ENCODE measurements around the gene NCAM2.

NCAM2 gene

DNA sequence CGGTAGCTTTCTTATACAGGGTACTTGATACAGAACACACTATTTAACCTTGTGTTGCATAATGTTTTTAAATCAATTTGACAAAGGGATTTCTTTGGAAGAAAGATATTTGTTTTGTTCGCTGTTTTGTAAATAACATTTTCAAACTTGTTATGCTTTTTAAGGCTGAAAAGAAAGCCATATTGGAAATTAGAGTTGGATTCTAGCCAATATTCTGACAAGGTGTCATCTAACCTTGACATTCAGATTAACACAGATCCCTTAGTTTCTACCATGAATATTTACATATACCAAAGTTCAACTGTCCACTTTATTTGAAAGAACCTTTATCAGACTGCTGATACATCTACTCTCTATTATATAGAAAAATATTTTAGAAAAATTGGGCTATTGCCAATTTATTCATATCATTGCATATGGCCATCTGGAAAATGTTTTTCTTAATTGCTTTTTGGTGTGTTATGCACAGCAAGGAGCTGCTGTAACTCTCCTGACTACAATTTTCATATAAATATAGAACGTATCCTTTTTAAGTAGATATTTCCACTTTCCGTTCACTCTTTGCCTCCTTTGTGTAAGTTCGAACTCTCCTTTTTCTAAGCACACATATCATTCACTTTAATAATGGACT is 206.3 kb downstream of the NCAM2 start:
- no peak overlapping the region for H3K4me3 ChIP-seq (replicated peaks; ENCODE audit: insufficient read depth, low read length)
- no peak for DNase-seq (ENCODE audit: low read depth in 1 of 2, low spot score in 1 of 2)
- H3K27ac ChIP-seq (replicated peaks) = no peak overlapping the region
- no peaks in the 10 kb centered on the region for H3K27me3 ChIP-seq (ENCODE audit: insufficient read depth, poor library complexity, severe bottlenecking)
- TF ChIP-seq GABPA (IDR thresholded peaks at IDR 0.05; ENCODE audit: low read depth) = no peak
- TF ChIP-seq REST (IDR thresholded peaks at IDR 0.05; ENCODE audit: insufficient replicate concordance, low read depth) = no peak
- TF ChIP-seq, protein P1, sequence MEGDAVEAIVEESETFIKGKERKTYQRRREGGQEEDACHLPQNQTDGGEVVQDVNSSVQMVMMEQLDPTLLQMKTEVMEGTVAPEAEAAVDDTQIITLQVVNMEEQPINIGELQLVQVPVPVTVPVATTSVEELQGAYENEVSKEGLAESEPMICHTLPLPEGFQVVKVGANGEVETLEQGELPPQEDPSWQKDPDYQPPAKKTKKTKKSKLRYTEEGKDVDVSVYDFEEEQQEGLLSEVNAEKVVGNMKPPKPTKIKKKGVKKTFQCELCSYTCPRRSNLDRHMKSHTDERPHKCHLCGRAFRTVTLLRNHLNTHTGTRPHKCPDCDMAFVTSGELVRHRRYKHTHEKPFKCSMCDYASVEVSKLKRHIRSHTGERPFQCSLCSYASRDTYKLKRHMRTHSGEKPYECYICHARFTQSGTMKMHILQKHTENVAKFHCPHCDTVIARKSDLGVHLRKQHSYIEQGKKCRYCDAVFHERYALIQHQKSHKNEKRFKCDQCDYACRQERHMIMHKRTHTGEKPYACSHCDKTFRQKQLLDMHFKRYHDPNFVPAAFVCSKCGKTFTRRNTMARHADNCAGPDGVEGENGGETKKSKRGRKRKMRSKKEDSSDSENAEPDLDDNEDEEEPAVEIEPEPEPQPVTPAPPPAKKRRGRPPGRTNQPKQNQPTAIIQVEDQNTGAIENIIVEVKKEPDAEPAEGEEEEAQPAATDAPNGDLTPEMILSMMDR (IDR thresholded peaks at IDR 0.05; ENCODE audit: insufficient read depth, low read length) = no peak
- TF ChIP-seq SPI1 (IDR thresholded peaks at IDR 0.05; ENCODE audit: borderline replicate concordance, low read depth) = no peak
- TF ChIP-seq POLR2AphosphoS5 (IDR thresholded peaks at IDR 0.05; ENCODE audit: low read depth) = no peak

DNA sequence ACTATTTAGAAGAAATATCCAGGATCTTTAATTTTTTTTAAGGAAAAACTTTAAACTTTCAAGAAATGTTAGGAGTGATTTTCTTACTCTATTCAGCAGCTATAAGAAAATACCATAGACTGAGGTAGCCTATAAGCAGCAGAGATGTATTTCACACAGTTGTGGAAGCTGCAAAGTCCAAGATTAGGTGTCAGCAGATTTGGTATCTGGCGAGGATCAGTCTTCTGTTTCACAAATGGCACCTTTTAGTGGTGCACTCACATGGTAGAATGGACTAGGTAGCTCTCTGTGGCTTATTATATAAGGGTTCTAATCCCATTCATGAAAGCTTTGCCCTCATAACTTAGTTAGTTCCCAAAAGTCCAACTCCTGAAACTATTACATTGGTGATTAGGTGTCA is 207.4 kb downstream of the NCAM2 start:
- TF ChIP-seq REST (IDR thresholded peaks at IDR 0.05; ENCODE audit: insufficient replicate concordance, low read depth) = no peak
- TF ChIP-seq, protein P1 (IDR thresholded peaks at IDR 0.05; ENCODE audit: insufficient read depth, low read length) = no peak
- no peak for TF ChIP-seq POLR2AphosphoS5 (IDR thresholded peaks at IDR 0.05; ENCODE audit: low read depth)
- TF ChIP-seq GABPA (IDR thresholded peaks at IDR 0.05; ENCODE audit: low read depth) = no peak
- TF ChIP-seq SPI1 (IDR thresholded peaks at IDR 0.05; ENCODE audit: borderline replicate concordance, low read depth) = no peak
- no peak for DNase-seq (ENCODE audit: low read depth in 1 of 2, low spot score in 1 of 2)
- no peaks in the 10 kb centered on the region for H3K27me3 ChIP-seq (ENCODE audit: insufficient read depth, poor library complexity, severe bottlenecking)
- no peak overlapping the region for H3K4me3 ChIP-seq (replicated peaks; ENCODE audit: insufficient read depth, low read length)
- H3K27ac ChIP-seq (replicated peaks) = no peak overlapping the region

GRCh38 chr21:21210552-21210951 is 212.3 kb downstream of the NCAM2 start:
- no peak for TF ChIP-seq POLR2AphosphoS5 (IDR thresholded peaks at IDR 0.05; ENCODE audit: low read depth)
- TF ChIP-seq REST (IDR thresholded peaks at IDR 0.05; ENCODE audit: insufficient replicate concordance, low read depth) = no peak
- TF ChIP-seq, protein P1 (IDR thresholded peaks at IDR 0.05; ENCODE audit: insufficient read depth, low read length) = no peak
- TF ChIP-seq GABPA (IDR thresholded peaks at IDR 0.05; ENCODE audit: low read depth) = no peak
- TF ChIP-seq SPI1 (IDR thresholded peaks at IDR 0.05; ENCODE audit: borderline replicate concordance, low read depth) = no peak

More at GRCh38 chr21:21210552-21210951, 212.3 kb downstream of the NCAM2 start:
- DNase-seq (ENCODE audit: low read depth in 1 of 2, low spot score in 1 of 2) = no peak
- no peak overlapping the region for H3K4me3 ChIP-seq (replicated peaks; ENCODE audit: insufficient read depth, low read length)
- H3K27me3 ChIP-seq (ENCODE audit: insufficient read depth, poor library complexity, severe bottlenecking) = no peaks in the 10 kb centered on the region
- no peak overlapping the region for H3K27ac ChIP-seq (replicated peaks)

All from HL-60 (cell line).